ENCODE results near the gene TBC1D30.

The TBC1D30 gene

GRCh38 chr12:64792128-64792527 is 32.3 kb upstream of the TBC1D30 start:
- Histone ChIP-seq H3K36me3 (ENCODE audit: control insufficient read depth, insufficient read depth, low read length) (no peaks in the 10 kb centered on the region), H3K27me3 (ENCODE audit: insufficient read depth, low read length, poor library complexity) (no peaks in the 10 kb centered on the region), H2BK5ac (ENCODE audit: low read length) (no peak overlapping the region), H3K4me1 (ENCODE audit: control insufficient read depth, low read depth, low read length) (no peaks in the 10 kb centered on the region), H4K8ac (ENCODE audit: low read depth, low read length) (no peak overlapping the region), H3K4me2 (ENCODE audit: low read length) (no peak overlapping the region), H3K4ac (ENCODE audit: low read depth, low read length) (no peak overlapping the region), H3K79me1 (ENCODE audit: low read length) (no peaks in the 10 kb centered on the region), H3K4me3 (ENCODE audit: low read length) (no peak overlapping the region), H3K18ac (ENCODE audit: low read length) (no peak overlapping the region), H2BK15ac (replicated peaks; ENCODE audit: low read depth) (no peak overlapping the region), H3K79me2 (ENCODE audit: control insufficient read depth, insufficient read depth, low read length) (no peaks in the 10 kb centered on the region), H3K23ac (ENCODE audit: low read length) (no peak overlapping the region), H3K27ac (ENCODE audit: low read depth, low read length) (no peak overlapping the region), H3K56ac (ENCODE audit: low read length) (no peak overlapping the region), H2AK5ac (ENCODE audit: low read length) (no peak overlapping the region), H3K9ac (ENCODE audit: low read length) (no peak overlapping the region), H2BK120ac (ENCODE audit: low read depth, low read length) (no peak overlapping the region), H4K5ac (ENCODE audit: low read length) (no peak overlapping the region)
- no peak for DNase-seq
- WGBS (ENCODE audit: extremely low coverage, insufficient coverage, low lambda C conversion rate) = no CpG with 5 or more reads among the region's 1 CpG

GRCh38 chr12:64793610-64794009 is 30.8 kb upstream of the TBC1D30 start:
- H3K4ac ChIP-seq (ENCODE audit: low read depth, low read length) = no peak overlapping the region
- H3K9ac ChIP-seq (ENCODE audit: low read length) = no peak overlapping the region
- no peak overlapping the region for H3K56ac ChIP-seq (ENCODE audit: low read length)
- H4K5ac ChIP-seq (ENCODE audit: low read length) = no peak overlapping the region
- no peaks in the 10 kb centered on the region for H3K79me2 ChIP-seq (ENCODE audit: control insufficient read depth, insufficient read depth, low read length)
- no peak for DNase-seq
- no peak overlapping the region for H2AK5ac ChIP-seq (ENCODE audit: low read length)
- H3K27ac ChIP-seq (ENCODE audit: low read depth, low read length) = no peak overlapping the region
- H3K23ac ChIP-seq (ENCODE audit: low read length) = no peak overlapping the region
- no peak overlapping the region for H4K8ac ChIP-seq (ENCODE audit: low read depth, low read length)
- no CpG with 5 or more reads among the region's 3 CpGs for WGBS (ENCODE audit: extremely low coverage, insufficient coverage, low lambda C conversion rate)
- no peaks in the 10 kb centered on the region for H3K27me3 ChIP-seq (ENCODE audit: insufficient read depth, low read length, poor library complexity)
- no peak overlapping the region for H3K18ac ChIP-seq (ENCODE audit: low read length)
- H3K79me1 ChIP-seq (ENCODE audit: low read length) = no peaks in the 10 kb centered on the region
- no peaks in the 10 kb centered on the region for H3K36me3 ChIP-seq (ENCODE audit: control insufficient read depth, insufficient read depth, low read length)
- no peak overlapping the region for H2BK5ac ChIP-seq (ENCODE audit: low read length)
- H2BK120ac ChIP-seq (ENCODE audit: low read depth, low read length) = no peak overlapping the region
- no peak overlapping the region for H3K4me3 ChIP-seq (ENCODE audit: low read length)
- H3K4me1 ChIP-seq (ENCODE audit: control insufficient read depth, low read depth, low read length) = no peaks in the 10 kb centered on the region
- H2BK15ac ChIP-seq (replicated peaks; ENCODE audit: low read depth) = no peak overlapping the region
- no peak overlapping the region for H3K4me2 ChIP-seq (ENCODE audit: low read length)

- no peaks in the 10 kb centered on the region for H3K79me2 ChIP-seq (ENCODE audit: control insufficient read depth, insufficient read depth, low read length)
- H3K23ac ChIP-seq (ENCODE audit: low read length) = no peak overlapping the region
- no peak overlapping the region for H2BK120ac ChIP-seq (ENCODE audit: low read depth, low read length)
- no peaks in the 10 kb centered on the region for H3K36me3 ChIP-seq (ENCODE audit: control insufficient read depth, insufficient read depth, low read length)
- H3K27ac ChIP-seq (ENCODE audit: low read depth, low read length) = no peak overlapping the region
- no peak overlapping the region for H4K5ac ChIP-seq (ENCODE audit: low read length)
- DNase-seq = no peak
- H2BK5ac ChIP-seq (ENCODE audit: low read length) = no peak overlapping the region
- no peaks in the 10 kb centered on the region for H3K4me1 ChIP-seq (ENCODE audit: control insufficient read depth, low read depth, low read length)
- WGBS (ENCODE audit: extremely low coverage, insufficient coverage, low lambda C conversion rate) = no CpG with 5 or more reads among the region's 3 CpGs
- no peak overlapping the region for H3K4me3 ChIP-seq (ENCODE audit: low read length)
- no peak overlapping the region for H2AK5ac ChIP-seq (ENCODE audit: low read length)
- no peak overlapping the region for H3K9ac ChIP-seq (ENCODE audit: low read length)
- no peaks in the 10 kb centered on the region for H3K27me3 ChIP-seq (ENCODE audit: insufficient read depth, low read length, poor library complexity)
- H3K18ac ChIP-seq (ENCODE audit: low read length) = no peak overlapping the region
- H3K56ac ChIP-seq (ENCODE audit: low read length) = no peak overlapping the region
- no peaks in the 10 kb centered on the region for H3K79me1 ChIP-seq (ENCODE audit: low read length)
- H3K4me2 ChIP-seq (ENCODE audit: low read length) = no peak overlapping the region
- H2BK15ac ChIP-seq (replicated peaks; ENCODE audit: low read depth) = no peak overlapping the region
- no peak overlapping the region for H4K8ac ChIP-seq (ENCODE audit: low read depth, low read length)
- no peak overlapping the region for H3K4ac ChIP-seq (ENCODE audit: low read depth, low read length)
These were observed 30.1 kb upstream of the TBC1D30 start for GRCh38 chr12:64794305-64794704.

GRCh38 chr12:64796205-64796845 is 28.1 kb upstream of the TBC1D30 start:
- no peak overlapping the region for H3K4me3 ChIP-seq (ENCODE audit: low read length)
- H3K23ac ChIP-seq (ENCODE audit: low read length) = no peak overlapping the region
- peak; percentile 91 for DNase-seq
- H2BK5ac ChIP-seq (ENCODE audit: low read length) = no peak overlapping the region
- H3K79me2 ChIP-seq (ENCODE audit: control insufficient read depth, insufficient read depth, low read length) = no peaks in the 10 kb centered on the region
- no peak overlapping the region for H4K5ac ChIP-seq (ENCODE audit: low read length)
- H3K27ac ChIP-seq (ENCODE audit: low read depth, low read length) = no peak overlapping the region
- no peaks in the 10 kb centered on the region for H3K27me3 ChIP-seq (ENCODE audit: insufficient read depth, low read length, poor library complexity)
- no peak overlapping the region for H2BK15ac ChIP-seq (replicated peaks; ENCODE audit: low read depth)
- no peak overlapping the region for H3K18ac ChIP-seq (ENCODE audit: low read length)
- H2BK120ac ChIP-seq (ENCODE audit: low read depth, low read length) = no peak overlapping the region
- no peak overlapping the region for H3K56ac ChIP-seq (ENCODE audit: low read length)
- H3K4ac ChIP-seq (ENCODE audit: low read depth, low read length) = no peak overlapping the region
- WGBS (ENCODE audit: extremely low coverage, insufficient coverage, low lambda C conversion rate) = no CpG with 5 or more reads among the region's 5 CpGs
- H2AK5ac ChIP-seq (ENCODE audit: low read length) = no peak overlapping the region
- H4K8ac ChIP-seq (ENCODE audit: low read depth, low read length) = no peak overlapping the region
- H3K79me1 ChIP-seq (ENCODE audit: low read length) = no peaks in the 10 kb centered on the region
- H3K36me3 ChIP-seq (ENCODE audit: control insufficient read depth, insufficient read depth, low read length) = no peaks in the 10 kb centered on the region
- no peaks in the 10 kb centered on the region for H3K4me1 ChIP-seq (ENCODE audit: control insufficient read depth, low read depth, low read length)
- H3K9ac ChIP-seq (ENCODE audit: low read length) = no peak overlapping the region
- no peak overlapping the region for H3K4me2 ChIP-seq (ENCODE audit: low read length)

- Histone ChIP-seq H3K9ac (ENCODE audit: low read length) (no peak overlapping the region), H3K56ac (ENCODE audit: low read length) (no peak overlapping the region), H2BK15ac (replicated peaks; ENCODE audit: low read depth) (no peak overlapping the region), H3K23ac (ENCODE audit: low read length) (no peak overlapping the region), H2AK5ac (ENCODE audit: low read length) (no peak overlapping the region), H3K4me2 (ENCODE audit: low read length) (no peak overlapping the region), H3K79me1 (ENCODE audit: low read length) (no peaks in the 10 kb centered on the region), H4K8ac (ENCODE audit: low read depth, low read length) (no peak overlapping the region), H2BK120ac (ENCODE audit: low read depth, low read length) (no peak overlapping the region), H2BK5ac (ENCODE audit: low read length) (no peak overlapping the region), H3K4ac (ENCODE audit: low read depth, low read length) (no peak overlapping the region), H3K4me3 (ENCODE audit: low read length) (no peak overlapping the region), H3K36me3 (ENCODE audit: control insufficient read depth, insufficient read depth, low read length) (no peaks in the 10 kb centered on the region), H4K5ac (ENCODE audit: low read length) (no peak overlapping the region), H3K27ac (ENCODE audit: low read depth, low read length) (no peak overlapping the region), H3K4me1 (ENCODE audit: control insufficient read depth, low read depth, low read length) (no peaks in the 10 kb centered on the region), H3K18ac (ENCODE audit: low read length) (no peak overlapping the region), H3K27me3 (ENCODE audit: insufficient read depth, low read length, poor library complexity) (no peaks in the 10 kb centered on the region), H3K79me2 (ENCODE audit: control insufficient read depth, insufficient read depth, low read length) (no peaks in the 10 kb centered on the region)
- DNase-seq = no peak
- no CpG with 5 or more reads among the region's 1 CpG for WGBS (ENCODE audit: extremely low coverage, insufficient coverage, low lambda C conversion rate)
These were observed 27.3 kb upstream of the TBC1D30 start for GRCh38 chr12:64797156-64797555.

- Histone ChIP-seq H3K56ac (ENCODE audit: low read length) (no peak overlapping the region), H3K18ac (ENCODE audit: low read length) (no peak overlapping the region)
These were observed 26.3 kb upstream of the TBC1D30 start for GRCh38 chr12:64798165-64798564.

More at GRCh38 chr12:64798165-64798564, 26.3 kb upstream of the TBC1D30 start:
- no peak overlapping the region for H3K27ac ChIP-seq (ENCODE audit: low read depth, low read length)
- H3K79me2 ChIP-seq (ENCODE audit: control insufficient read depth, insufficient read depth, low read length) = no peaks in the 10 kb centered on the region
- no peaks in the 10 kb centered on the region for H3K4me1 ChIP-seq (ENCODE audit: control insufficient read depth, low read depth, low read length)
- no peaks in the 10 kb centered on the region for H3K36me3 ChIP-seq (ENCODE audit: control insufficient read depth, insufficient read depth, low read length)
- no peak for DNase-seq
- no peak overlapping the region for H2BK15ac ChIP-seq (replicated peaks; ENCODE audit: low read depth)
- no peak overlapping the region for H3K4me2 ChIP-seq (ENCODE audit: low read length)
- H2BK120ac ChIP-seq (ENCODE audit: low read depth, low read length) = no peak overlapping the region
- no peak overlapping the region for H2AK5ac ChIP-seq (ENCODE audit: low read length)
- H4K8ac ChIP-seq (ENCODE audit: low read depth, low read length) = no peak overlapping the region
- H2BK5ac ChIP-seq (ENCODE audit: low read length) = no peak overlapping the region
- no peaks in the 10 kb centered on the region for H3K79me1 ChIP-seq (ENCODE audit: low read length)
- H3K23ac ChIP-seq (ENCODE audit: low read length) = no peak overlapping the region
- no peak overlapping the region for H4K5ac ChIP-seq (ENCODE audit: low read length)
- H3K4me3 ChIP-seq (ENCODE audit: low read length) = no peak overlapping the region
- no peak overlapping the region for H3K9ac ChIP-seq (ENCODE audit: low read length)
- no peaks in the 10 kb centered on the region for H3K27me3 ChIP-seq (ENCODE audit: insufficient read depth, low read length, poor library complexity)
- H3K4ac ChIP-seq (ENCODE audit: low read depth, low read length) = no peak overlapping the region

All from mesendoderm (in vitro differentiated cells).